ENCODE data around the gene IL1RAPL1.

The IL1RAPL1 gene

GRCh38 chrX:28848707-28849106, 261.5 kb downstream of the IL1RAPL1 start:
- no peaks in the 10 kb centered on the region for H3K9me3 ChIP-seq (ENCODE audit: insufficient read depth, low read length, severe bottlenecking)
- no peaks in the 10 kb centered on the region for H3K79me2 ChIP-seq (ENCODE audit: insufficient read depth, low read length)
- ATAC-seq (ENCODE audit: insufficient read depth, low read depth): no peak

GRCh38 chrX:28850955-28851354, 263.7 kb downstream of the IL1RAPL1 start:
- Histone ChIP-seq H3K4me2 (ENCODE audit: insufficient read depth, low read length) (no peak overlapping the region), H4K20me1 (ENCODE audit: insufficient read depth, low read length) (no peaks in the 10 kb centered on the region), H3K36me3 (ENCODE audit: insufficient read depth, low read length) (no peaks in the 10 kb centered on the region), H3K27me3 (ENCODE audit: insufficient read depth, low read length, poor library complexity) (no peaks in the 10 kb centered on the region), H3K4me3 (ENCODE audit: low read depth in 1 of 2, low read length in 2 of 2) (no peak overlapping the region), H3K9ac (ENCODE audit: low read depth, low read length) (no peak overlapping the region), H3K4me1 (ENCODE audit: insufficient read depth, low read length) (no peaks in the 10 kb centered on the region), H3K27ac (ENCODE audit: low read length) (no peak overlapping the region), H3K79me2 (ENCODE audit: insufficient read depth, low read length) (no peaks in the 10 kb centered on the region), H2AFZ (ENCODE audit: low read depth, low read length) (no peak overlapping the region), H3K9me3 (ENCODE audit: insufficient read depth, low read length, severe bottlenecking) (no peaks in the 10 kb centered on the region)
- TF ChIP-seq EZH2 (IDR thresholded peaks at IDR 0.05; ENCODE audit: borderline replicate concordance, low read depth, low read length, severe bottlenecking) (no peak), CTCF (IDR thresholded peaks at IDR 0.05; ENCODE audit: borderline replicate concordance, extremely low read depth, low read length, poor library complexity, severe bottlenecking) (no peak)
- DNase-seq: no peak
- ATAC-seq (ENCODE audit: insufficient read depth, low read depth): no peak

More at GRCh38 chrX:28848707-28849106, 261.5 kb downstream of the IL1RAPL1 start:
- Histone ChIP-seq H2AFZ (ENCODE audit: low read depth, low read length) (no peak overlapping the region), H4K20me1 (ENCODE audit: insufficient read depth, low read length) (no peaks in the 10 kb centered on the region), H3K9ac (ENCODE audit: low read depth, low read length) (no peak overlapping the region), H3K4me3 (ENCODE audit: low read depth in 1 of 2, low read length in 2 of 2) (no peak overlapping the region), H3K36me3 (ENCODE audit: insufficient read depth, low read length) (no peaks in the 10 kb centered on the region), H3K27me3 (ENCODE audit: insufficient read depth, low read length, poor library complexity) (no peaks in the 10 kb centered on the region), H3K27ac (ENCODE audit: low read length) (no peak overlapping the region), H3K4me1 (ENCODE audit: insufficient read depth, low read length) (no peaks in the 10 kb centered on the region), H3K4me2 (ENCODE audit: insufficient read depth, low read length) (no peak overlapping the region)
- TF ChIP-seq CTCF (IDR thresholded peaks at IDR 0.05; ENCODE audit: borderline replicate concordance, extremely low read depth, low read length, poor library complexity, severe bottlenecking) (no peak), EZH2 (IDR thresholded peaks at IDR 0.05; ENCODE audit: borderline replicate concordance, low read depth, low read length, severe bottlenecking) (no peak)
- no peak for DNase-seq

GRCh38 chrX:28851871-28852270, 264.6 kb downstream of the IL1RAPL1 start:
- Histone ChIP-seq H4K20me1 (ENCODE audit: insufficient read depth, low read length) (no peaks in the 10 kb centered on the region), H3K9ac (ENCODE audit: low read depth, low read length) (no peak overlapping the region), H3K36me3 (ENCODE audit: insufficient read depth, low read length) (no peaks in the 10 kb centered on the region), H3K4me1 (ENCODE audit: insufficient read depth, low read length) (no peaks in the 10 kb centered on the region), H2AFZ (ENCODE audit: low read depth, low read length) (no peak overlapping the region), H3K27ac (ENCODE audit: low read length) (no peak overlapping the region), H3K9me3 (ENCODE audit: insufficient read depth, low read length, severe bottlenecking) (no peaks in the 10 kb centered on the region), H3K4me2 (ENCODE audit: insufficient read depth, low read length) (no peak overlapping the region), H3K27me3 (ENCODE audit: insufficient read depth, low read length, poor library complexity) (no peaks in the 10 kb centered on the region), H3K79me2 (ENCODE audit: insufficient read depth, low read length) (no peaks in the 10 kb centered on the region), H3K4me3 (ENCODE audit: low read depth in 1 of 2, low read length in 2 of 2) (no peak overlapping the region)
- DNase-seq: no peak
- no peak for ATAC-seq (ENCODE audit: insufficient read depth, low read depth)
- no peak for TF ChIP-seq CTCF (IDR thresholded peaks at IDR 0.05; ENCODE audit: borderline replicate concordance, extremely low read depth, low read length, poor library complexity, severe bottlenecking)
- TF ChIP-seq EZH2 (IDR thresholded peaks at IDR 0.05; ENCODE audit: borderline replicate concordance, low read depth, low read length, severe bottlenecking): no peak

GRCh38 chrX:28854637-28855036, 267.4 kb downstream of the IL1RAPL1 start:
- Histone ChIP-seq H3K4me2 (ENCODE audit: insufficient read depth, low read length) (no peak overlapping the region), H3K27me3 (ENCODE audit: insufficient read depth, low read length, poor library complexity) (no peaks in the 10 kb centered on the region), H2AFZ (ENCODE audit: low read depth, low read length) (no peak overlapping the region), H3K9me3 (ENCODE audit: insufficient read depth, low read length, severe bottlenecking) (no peaks in the 10 kb centered on the region), H3K4me1 (ENCODE audit: insufficient read depth, low read length) (no peaks in the 10 kb centered on the region), H3K27ac (ENCODE audit: low read length) (no peak overlapping the region), H3K36me3 (ENCODE audit: insufficient read depth, low read length) (no peaks in the 10 kb centered on the region), H3K9ac (ENCODE audit: low read depth, low read length) (no peak overlapping the region), H3K4me3 (ENCODE audit: low read depth in 1 of 2, low read length in 2 of 2) (no peak overlapping the region), H4K20me1 (ENCODE audit: insufficient read depth, low read length) (no peaks in the 10 kb centered on the region), H3K79me2 (ENCODE audit: insufficient read depth, low read length) (no peaks in the 10 kb centered on the region)
- TF ChIP-seq CTCF (IDR thresholded peaks at IDR 0.05; ENCODE audit: borderline replicate concordance, extremely low read depth, low read length, poor library complexity, severe bottlenecking) (no peak), EZH2 (IDR thresholded peaks at IDR 0.05; ENCODE audit: borderline replicate concordance, low read depth, low read length, severe bottlenecking) (no peak)
- ATAC-seq (ENCODE audit: insufficient read depth, low read depth) (no peak), DNase-seq (no peak)

Data from DND-41 (cell line).